Measurements from ENCODE around the gene CEP131. TPM values are rescaled to one million over a fixed set of nuclear protein-coding genes. Genes with fewer than 3 reads are reported as not detected.

CEP131 gene
- total RNA-seq, 1 donor from 2014 or later: 6.1 TPM

GRCh38 chr17:81265576-81265975 is 42.8 kb upstream of the CEP131 start:
- no peak for TF ChIP-seq CTCF (IDR thresholded peaks at IDR 0.05)
- no peak for TF ChIP-seq POLR2A (IDR thresholded peaks at IDR 0.05)
- no peak for TF ChIP-seq POLR2AphosphoS5 (IDR thresholded peaks at IDR 0.05; ENCODE audit: insufficient read depth in 1 of 2, low read depth in 1 of 2)
- no peaks in the 10 kb centered on the region for H3K27me3 ChIP-seq
- H3K9me3 ChIP-seq: no peaks in the 10 kb centered on the region
- H3K36me3 ChIP-seq: peaks cover 0 to 60% of the 10 kb centered on the region in 2 donors
- no peak overlapping the region for H3K27ac ChIP-seq
- intact Hi-C loops (cut with DNase I): no loop called here
- DNase-seq (ENCODE audit: extremely low spot score in 2 of 2): no peak
- H3K4me1 ChIP-seq: no peaks in the 10 kb centered on the region
- no peak overlapping the region for H3K4me3 ChIP-seq

- Histone ChIP-seq H3K27ac (no peak overlapping the region), H3K27me3 (no peaks in the 10 kb centered on the region), H3K4me1 (no peaks in the 10 kb centered on the region), H3K9me3 (no peaks in the 10 kb centered on the region), H3K36me3 (peaks cover 0 to 60% of the 10 kb centered on the region in 2 donors), H3K4me3 (no peak overlapping the region)
- no peak for DNase-seq (ENCODE audit: extremely low spot score in 2 of 2)
- TF ChIP-seq POLR2AphosphoS5 (IDR thresholded peaks at IDR 0.05; ENCODE audit: insufficient read depth in 1 of 2, low read depth in 1 of 2): no peak
- no peak for TF ChIP-seq CTCF (IDR thresholded peaks at IDR 0.05)
- TF ChIP-seq POLR2A (IDR thresholded peaks at IDR 0.05): no peak
- intact Hi-C loops (cut with DNase I): no loop called here
Observed at GRCh38 chr17:81264640-81265039, 41.9 kb upstream of the CEP131 start.

GRCh38 chr17:81263371-81264181 is 40.8 kb upstream of the CEP131 start:
- Histone ChIP-seq H3K4me1 (no peaks in the 10 kb centered on the region), H3K9me3 (no peaks in the 10 kb centered on the region), H3K27ac (no peak overlapping the region), H3K4me3 (no peak overlapping the region), H3K36me3 (peaks cover 0 to 62% of the 10 kb centered on the region in 2 donors), H3K27me3 (no peaks in the 10 kb centered on the region)
- no peak for TF ChIP-seq CTCF (IDR thresholded peaks at IDR 0.05)
- no peak for TF ChIP-seq POLR2AphosphoS5 (IDR thresholded peaks at IDR 0.05; ENCODE audit: insufficient read depth in 1 of 2, low read depth in 1 of 2)
- TF ChIP-seq POLR2A (IDR thresholded peaks at IDR 0.05): no peak
- intact Hi-C loops (cut with DNase I): no loop called here
- DNase-seq (ENCODE audit: extremely low spot score in 2 of 2): no peak

GRCh38 chr17:81261582-81262336 is 39.0 kb upstream of the CEP131 start:
- Histone ChIP-seq H3K4me3 (no peak overlapping the region), H3K4me1 (no peaks in the 10 kb centered on the region), H3K36me3 (peaks cover 0 to 62% of the 10 kb centered on the region in 2 donors), H3K27me3 (no peaks in the 10 kb centered on the region), H3K27ac (no peak overlapping the region), H3K9me3 (no peaks in the 10 kb centered on the region)
- intact Hi-C loops (cut with DNase I): no loop called here
- TF ChIP-seq POLR2AphosphoS5 (IDR thresholded peaks at IDR 0.05; ENCODE audit: insufficient read depth in 1 of 2, low read depth in 1 of 2) (no peak), CTCF (IDR thresholded peaks at IDR 0.05) (no peak), POLR2A (IDR thresholded peaks at IDR 0.05) (no peak)
- no peak for DNase-seq (ENCODE audit: extremely low spot score in 2 of 2)

Data from vagina (tissue), 2 donors.